Astrocyte of the cerebellum (primary cell): ENCODE measurements around the gene MYO7B.

ENCODE experiments used
- DNase-seq: peaks from one replicate; pipeline ENCODE4 v3.0.0-alpha.2; 2011; ENCODE audit warnings: low read depth
- H3K4me3 ChIP-seq: 2 replicates; pipeline ENCODE4 v1.5.1; 2011; ENCODE audit warnings: mild to moderate bottlenecking, low read depth, low read length, moderate library complexity
- CTCF ChIP-seq: IDR thresholded peaks from 2 replicates; pipeline ENCODE4 v1.5.1; 2012; ENCODE audit warnings: low read length, low read depth, moderate library complexity, mild to moderate bottlenecking; ENCODE audit errors: missing control alignments
- in situ Hi-C: cut with HindIII; loops from 2 replicates; pipeline ENCODE4 v1.10.0; 2017; ENCODE audit warnings: low sequenced_read_pairs

MYO7B gene

DNA sequence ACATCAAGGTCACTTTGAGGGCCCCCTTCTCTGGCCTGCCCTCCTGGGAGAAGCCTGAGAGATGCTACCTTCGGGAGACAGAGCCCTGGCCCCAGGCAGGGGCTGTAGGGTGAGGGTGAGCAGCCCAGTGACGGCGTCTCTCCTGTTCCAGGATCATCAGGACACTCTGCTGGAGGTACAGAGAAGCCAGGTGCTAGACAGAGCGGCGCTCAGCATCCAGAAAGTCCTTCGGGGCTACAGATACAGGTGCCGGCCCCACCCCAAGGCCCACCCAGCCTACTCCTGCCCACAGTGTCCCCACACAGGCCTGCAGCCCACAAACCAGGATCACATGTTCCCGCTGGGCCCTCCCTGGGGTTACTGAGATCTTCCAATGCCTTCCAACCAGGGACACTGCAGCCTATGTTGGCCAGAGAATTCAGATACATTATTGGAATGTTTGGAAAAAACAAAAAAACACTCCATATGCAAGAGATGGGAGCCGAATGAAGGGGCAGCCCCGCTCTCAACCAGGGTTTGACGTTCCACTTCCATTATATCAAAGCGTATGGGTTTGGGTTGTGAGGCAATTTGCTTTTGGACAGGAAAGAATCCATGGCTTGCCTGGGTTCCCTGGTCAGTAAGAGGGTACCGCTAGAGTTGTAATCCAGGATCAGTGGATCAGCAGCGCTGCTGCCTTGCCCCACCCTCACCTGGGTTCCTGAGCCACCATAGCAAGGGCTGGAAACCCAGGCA lies 61.0 kb downstream of the MYO7B start:
- DNase-seq = no peak
- H3K4me3 ChIP-seq = no peak overlapping the region
- TF ChIP-seq CTCF = no peak
- in situ Hi-C loops = no loop called here

GRCh38 chr2:127597046-127597983 lies 61.8 kb downstream of the MYO7B start:
- no peak for TF ChIP-seq CTCF
- H3K4me3 ChIP-seq = no peak overlapping the region
- no peak for DNase-seq
- in situ Hi-C loops = no loop called here

DNA sequence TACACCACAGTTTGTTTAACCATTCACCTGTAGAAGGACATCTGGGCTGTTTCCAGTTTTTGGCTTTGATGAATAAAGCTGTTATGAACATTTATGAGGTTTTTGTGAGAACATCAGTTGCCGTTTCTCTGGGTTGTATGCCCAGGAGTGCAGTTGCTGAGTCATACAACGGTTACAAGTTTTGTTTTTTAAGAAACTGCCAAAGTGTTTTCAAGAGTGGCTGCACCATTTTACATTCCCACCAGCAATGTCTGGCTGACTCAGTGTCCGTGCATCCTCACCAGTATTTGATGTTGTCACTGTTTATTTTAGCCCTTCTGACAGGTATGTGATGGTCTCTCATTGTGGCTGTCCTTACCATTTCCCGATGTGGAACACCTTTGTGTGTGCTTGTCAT lies 62.5 kb downstream of the MYO7B start:
- DNase-seq = no peak
- no peak for TF ChIP-seq CTCF
- in situ Hi-C loops = no loop called here
- no peak overlapping the region for H3K4me3 ChIP-seq

GRCh38 chr2:127598711-127599110 lies 63.2 kb downstream of the MYO7B start:
- H3K4me3 ChIP-seq = no peak overlapping the region
- no peak for TF ChIP-seq CTCF
- no peak for DNase-seq
- in situ Hi-C loops = no loop called here

GRCh38 chr2:127599211-127599610 lies 63.7 kb downstream of the MYO7B start:
- no peak for DNase-seq
- no peak for TF ChIP-seq CTCF
- in situ Hi-C loops = no loop called here
- no peak overlapping the region for H3K4me3 ChIP-seq

DNA sequence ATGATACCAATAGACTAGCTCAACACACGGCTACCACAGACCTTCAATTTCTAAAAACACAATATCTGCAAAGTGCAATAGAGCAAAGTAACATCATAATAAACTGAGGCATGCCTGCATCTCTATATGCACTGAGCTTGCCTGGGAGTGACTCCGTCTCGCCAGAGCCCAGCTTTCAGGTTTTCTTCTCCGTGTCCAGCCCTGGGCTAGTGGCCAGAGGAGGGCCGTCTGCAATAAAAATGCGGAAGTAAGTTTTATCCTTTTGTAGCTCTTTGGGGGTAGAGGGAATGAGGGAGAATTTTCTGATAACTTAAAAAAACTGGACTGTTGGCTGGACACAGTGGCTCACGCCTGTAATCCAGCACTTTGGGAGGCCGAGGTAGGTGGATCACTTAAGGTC lies 69.5 kb downstream of the MYO7B start:
- H3K4me3 ChIP-seq = no peak overlapping the region
- in situ Hi-C loops = no loop called here
- DNase-seq = no peak
- TF ChIP-seq CTCF = no peak
